NCI-H1048 (cell line): ENCODE results near the gene CTNND2.

Source experiments
- DNase-seq: peaks from one replicate; lab custom pipeline; 2025; lab: John Stamatoyannopoulos, UW

Gene CTNND2

DNA sequence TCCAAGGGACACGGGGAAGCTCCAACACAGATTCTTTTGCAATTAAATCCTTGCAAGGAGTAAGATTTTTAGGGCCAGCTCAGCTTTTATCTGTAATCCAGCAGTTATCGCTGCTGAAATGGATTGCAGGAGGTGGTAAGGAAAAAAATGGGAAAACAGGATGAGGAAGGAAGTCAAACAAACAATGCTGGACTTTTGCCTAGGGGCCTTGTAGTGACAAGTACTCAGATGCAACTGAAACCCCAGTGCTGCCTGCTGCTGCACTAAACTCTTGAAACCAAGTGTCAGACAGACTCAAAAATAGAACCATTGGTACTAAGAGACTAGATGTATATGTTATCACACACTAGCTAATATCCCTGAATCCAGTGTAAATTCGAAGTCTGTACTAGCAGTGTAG, 309.2 kb downstream of the CTNND2 start:
- DNase-seq = no peak

DNA sequence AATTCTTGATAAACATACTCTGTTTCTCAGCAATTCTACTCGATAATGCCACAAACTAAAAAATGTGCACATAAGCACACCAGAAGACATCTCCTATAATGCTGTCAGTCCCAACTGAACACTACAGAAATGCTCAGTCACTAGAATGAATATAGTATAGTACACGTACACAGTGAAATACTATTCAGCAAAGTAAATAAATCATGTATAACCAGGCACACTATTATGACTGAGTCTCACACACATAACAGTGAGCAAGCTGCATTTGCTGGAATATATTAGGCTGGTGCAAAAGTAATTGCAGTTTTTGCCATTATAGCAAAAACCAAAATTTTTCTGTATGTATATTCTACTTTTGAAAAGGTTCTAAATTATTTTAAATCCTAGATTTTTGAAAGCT, 310.2 kb downstream of the CTNND2 start:
- DNase-seq = no peak

DNA sequence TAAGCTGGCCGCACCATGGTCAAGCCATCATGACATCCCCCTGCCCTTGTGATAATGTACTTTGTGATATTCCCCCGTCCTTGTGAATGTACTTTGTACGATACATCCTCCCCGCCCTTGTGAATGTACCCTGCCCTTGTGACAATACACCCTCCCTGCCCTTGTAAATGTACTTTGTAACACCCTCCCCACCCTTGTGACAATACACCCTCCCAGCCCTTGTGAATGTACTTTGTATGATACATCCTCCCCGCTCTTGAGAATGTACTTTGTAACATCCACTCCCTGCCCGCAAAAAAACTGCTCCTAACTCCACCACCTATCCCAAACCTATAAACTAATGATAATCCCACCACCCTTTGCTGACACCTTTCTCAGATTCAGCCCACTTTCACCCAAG, 313.8 kb downstream of the CTNND2 start:
- DNase-seq = no peak

GRCh38 chr5:11588803-11589202, 315.4 kb downstream of the CTNND2 start:
- DNase-seq = no peak

DNA sequence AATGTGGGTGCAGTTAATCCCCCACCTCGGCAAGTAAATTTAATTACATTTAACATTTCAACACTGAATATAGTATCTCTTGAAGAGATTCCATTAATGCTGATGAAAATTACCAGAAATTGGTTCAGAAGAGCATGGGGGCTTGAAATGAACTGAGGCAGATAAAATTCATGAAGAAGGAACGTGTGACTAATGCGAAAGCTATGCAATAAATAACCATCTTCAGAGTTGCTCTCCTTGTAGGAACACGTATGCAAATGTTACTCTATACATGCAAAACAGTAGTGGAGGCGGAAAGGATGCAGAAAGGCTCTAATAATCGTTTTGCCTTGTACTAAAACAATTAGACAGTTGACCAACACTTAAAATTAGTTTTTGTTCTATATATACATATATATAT, 320.2 kb downstream of the CTNND2 start:
- DNase-seq = peak; percentile 34

DNA sequence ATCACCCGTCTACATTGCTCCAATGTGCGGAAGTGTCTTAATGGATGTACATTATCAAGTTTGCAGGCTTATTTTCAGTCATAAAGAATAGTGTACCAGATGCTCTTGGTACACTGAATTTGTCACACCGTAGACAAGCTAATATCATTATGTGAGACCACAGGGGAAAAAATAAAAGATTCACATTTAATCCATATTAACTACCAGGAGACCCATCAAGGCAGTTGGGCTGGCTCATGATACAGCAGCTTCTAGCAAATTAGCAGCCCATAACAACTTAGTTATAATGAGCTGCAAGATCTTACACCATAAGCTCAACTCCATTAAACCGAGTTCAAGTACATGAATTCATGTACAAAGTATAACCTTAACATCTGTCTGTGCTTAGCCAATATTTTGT, 324.9 kb downstream of the CTNND2 start:
- DNase-seq = no peak

DNA sequence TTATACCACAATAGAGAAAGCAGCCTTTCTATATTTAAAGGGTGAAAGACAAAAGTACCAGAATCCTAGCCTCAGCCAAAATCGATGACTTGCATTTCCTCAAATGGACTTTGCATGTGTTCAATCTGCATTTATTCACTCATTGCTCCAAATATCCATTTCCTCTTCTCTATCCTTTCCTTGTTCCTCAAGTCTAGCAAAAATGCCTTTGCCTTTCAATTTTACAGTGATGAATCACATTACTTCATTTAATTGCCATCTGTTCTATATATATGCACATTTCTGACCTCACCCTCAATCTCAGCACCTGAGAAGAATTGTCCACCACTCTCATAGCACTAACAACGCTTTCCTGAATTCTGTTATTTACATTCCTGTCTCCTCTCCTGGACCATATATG, 329.5 kb downstream of the CTNND2 start:
- DNase-seq = no peak

- no peak for DNase-seq
These were observed 330.9 kb downstream of the CTNND2 start for GRCh38 chr5:11573140-11573992.

- DNase-seq = no peak
These were observed 339.5 kb downstream of the CTNND2 start for GRCh38 chr5:11564706-11565105.

DNA sequence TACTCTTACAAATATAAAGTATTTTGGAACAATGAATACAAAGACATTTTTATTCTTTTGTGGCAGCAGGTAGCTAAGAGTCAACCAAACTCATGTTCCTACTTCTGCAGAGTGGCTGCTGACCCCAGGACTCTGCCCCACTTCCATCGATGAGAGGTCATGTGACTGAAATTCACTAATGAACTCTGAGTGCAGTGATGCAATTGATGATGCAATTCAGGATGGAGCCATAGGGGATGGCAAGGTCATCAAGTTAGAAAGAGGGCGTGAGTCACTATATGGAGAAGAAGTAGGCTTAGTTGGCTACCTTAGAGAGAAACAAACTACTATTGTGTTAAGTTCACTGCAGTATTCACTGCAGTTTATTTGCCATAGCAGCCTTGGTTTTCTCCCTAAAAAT, 340.4 kb downstream of the CTNND2 start:
- DNase-seq = no peak

GRCh38 chr5:11560915-11561697, 343.1 kb downstream of the CTNND2 start:
- DNase-seq = no peak

- DNase-seq = no peak
These were observed 347.2 kb downstream of the CTNND2 start for GRCh38 chr5:11557063-11557462.

- DNase-seq = no peak
These were observed 349.1 kb downstream of the CTNND2 start for GRCh38 chr5:11555171-11555570.

DNA sequence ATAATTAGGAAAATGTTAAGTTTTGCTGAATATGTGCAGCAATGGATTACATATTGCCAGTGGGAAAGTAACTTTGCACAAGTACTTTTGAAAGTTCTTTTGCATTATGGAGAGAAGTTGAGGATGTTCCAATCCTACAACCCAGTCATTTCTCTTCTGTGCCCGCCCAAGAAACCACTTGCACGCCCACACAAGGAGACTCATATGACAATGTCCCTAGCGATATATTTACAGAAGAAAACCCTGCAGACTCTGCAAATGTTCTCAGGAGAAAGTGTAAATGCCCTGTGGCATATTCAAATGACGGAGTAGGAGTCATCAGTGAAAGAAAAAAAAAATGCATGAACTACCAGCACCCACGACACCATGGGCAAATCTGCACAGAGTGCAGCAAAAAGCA, 356.5 kb downstream of the CTNND2 start:
- no peak for DNase-seq

DNA sequence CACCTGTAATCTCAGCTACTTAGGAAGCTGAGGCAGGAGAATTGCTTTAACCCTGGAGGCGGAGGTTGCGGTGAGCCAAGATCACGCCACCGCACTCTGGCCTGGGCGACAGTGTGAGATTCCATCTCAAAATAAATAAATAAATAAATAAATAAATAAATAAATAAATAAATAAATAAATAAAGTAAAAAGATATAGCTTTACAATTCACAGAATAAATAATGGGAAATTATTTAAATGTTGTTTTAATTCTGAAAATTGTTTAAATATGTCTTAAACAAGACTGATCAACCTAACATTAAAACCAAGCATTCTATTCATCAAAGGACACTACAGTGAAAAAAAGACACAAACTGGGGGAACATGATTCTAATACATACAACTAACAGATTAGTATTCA, 357.1 kb downstream of the CTNND2 start:
- no peak for DNase-seq

GRCh38 chr5:11540112-11540511, 364.1 kb downstream of the CTNND2 start:
- DNase-seq = no peak

DNA sequence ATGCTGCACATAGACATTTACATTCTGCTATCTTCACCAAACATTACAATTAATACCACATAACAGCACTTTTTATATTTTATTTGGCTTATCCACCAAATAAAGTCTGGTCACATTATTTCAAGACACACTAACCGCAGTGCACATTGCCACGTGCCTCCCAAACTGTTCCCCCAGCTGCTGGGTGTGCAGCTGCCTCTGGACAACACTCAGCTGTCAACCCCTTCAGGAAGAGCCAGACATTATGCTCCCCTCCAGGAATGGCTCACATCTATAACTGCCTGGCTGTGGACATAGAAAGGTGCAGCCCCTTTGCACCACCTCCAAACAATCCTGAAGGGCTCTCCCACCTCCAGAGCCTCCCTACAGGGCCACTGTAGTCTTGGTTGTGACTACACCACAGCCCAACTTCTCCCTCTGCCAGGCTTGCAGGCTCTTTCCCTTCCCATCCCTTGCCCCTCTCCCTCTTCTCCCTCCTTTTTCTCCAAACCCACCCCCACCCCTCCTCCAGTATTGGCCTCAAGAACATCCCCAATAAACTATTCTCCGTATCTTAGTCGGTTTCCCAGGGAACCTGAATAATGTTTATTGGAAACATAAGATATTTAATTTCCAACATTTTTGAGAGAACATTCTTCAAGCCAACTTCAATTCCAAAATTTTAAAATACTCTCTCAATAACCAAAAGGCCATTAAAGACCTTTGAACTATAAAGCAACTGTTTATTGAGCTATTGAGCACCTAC, 372.3 kb downstream of the CTNND2 start:
- DNase-seq = no peak

- no peak for DNase-seq
These were observed 375.5 kb downstream of the CTNND2 start for GRCh38 chr5:11528720-11529119.

DNA sequence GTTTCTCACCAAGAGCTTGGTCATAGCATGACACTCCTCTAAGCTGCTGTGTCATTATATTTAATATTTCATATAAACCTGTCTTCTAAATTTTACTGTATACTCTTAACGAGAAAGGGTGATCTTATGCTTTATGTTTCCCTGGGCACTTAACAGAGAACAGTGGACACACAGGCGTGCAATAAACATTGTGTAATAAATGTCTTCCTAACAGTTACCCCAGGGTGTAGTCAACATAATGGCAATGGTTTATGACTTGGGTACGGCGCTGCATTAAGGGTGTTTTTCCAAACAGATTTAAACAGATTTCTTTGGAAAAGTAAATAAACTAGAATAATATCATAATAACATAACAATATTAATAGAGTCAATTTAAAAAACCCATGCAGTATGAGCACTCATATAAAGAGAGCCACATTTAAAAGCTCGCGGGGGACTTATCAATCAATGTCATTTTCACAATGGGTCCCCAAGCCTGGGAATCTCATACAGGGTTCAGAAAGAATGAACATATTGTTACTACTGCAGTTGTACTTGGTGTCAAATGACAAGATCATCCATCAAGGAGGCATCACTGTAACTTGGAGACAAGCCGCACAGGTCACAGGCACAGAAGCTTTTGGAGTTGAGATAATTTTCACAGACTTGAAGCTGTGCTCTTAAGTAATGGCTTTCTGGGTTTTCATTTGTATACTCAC, 376.4 kb downstream of the CTNND2 start:
- no peak for DNase-seq

GRCh38 chr5:11525020-11525419, 379.2 kb downstream of the CTNND2 start:
- DNase-seq = no peak

- no peak for DNase-seq
These were observed 380.1 kb downstream of the CTNND2 start for GRCh38 chr5:11524188-11524587.

DNA sequence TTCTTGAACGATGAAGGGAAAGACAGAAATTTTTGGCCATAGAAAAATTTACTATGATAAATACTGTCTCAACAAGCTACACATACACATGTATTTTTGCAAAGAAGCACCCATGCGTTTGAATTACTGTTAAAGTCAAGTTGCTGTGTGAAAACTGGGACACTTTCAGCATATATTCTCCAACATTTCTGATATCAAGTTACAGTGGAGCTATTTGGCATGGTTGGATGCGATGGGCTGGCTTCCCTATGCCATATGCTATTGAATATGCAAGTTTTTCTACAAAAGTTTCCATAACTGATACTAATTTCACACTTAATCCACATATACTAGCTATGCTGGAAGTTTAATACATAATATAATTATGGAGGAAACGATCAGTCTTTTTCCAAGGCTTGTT, 381.4 kb downstream of the CTNND2 start:
- DNase-seq = no peak
